ENCODE results near the gene COL26A1.

Gene COL26A1

DNA sequence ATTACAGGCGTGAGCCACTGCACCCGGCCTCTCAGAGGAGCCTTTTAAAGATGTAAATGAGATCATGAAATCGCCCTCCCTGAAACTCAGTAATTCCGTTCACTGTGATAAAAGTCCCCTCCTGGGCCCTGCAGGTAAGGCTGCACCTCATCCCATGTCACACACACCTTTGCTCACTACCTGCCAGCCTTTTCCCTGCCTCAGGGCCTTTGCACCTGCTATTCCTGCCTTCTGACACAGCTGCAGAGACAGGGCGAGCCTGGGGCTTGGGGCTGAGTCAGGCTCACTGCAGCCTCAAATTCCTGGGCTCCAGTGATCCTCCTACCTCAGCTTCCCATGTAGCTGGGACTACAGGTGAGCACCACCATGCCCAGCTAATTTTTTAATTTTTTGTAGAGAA is 147.6 kb downstream of the COL26A1 start:
- H3K27me3 ChIP-seq (ENCODE audit: control insufficient read depth in 3 of 3, insufficient read depth in 3 of 3, low read depth in 1 of 3, low read length in 3 of 3): no peaks in the 10 kb centered on the region
- no peak overlapping the region for H3K9ac ChIP-seq (ENCODE audit: low read depth, low read length, poor library complexity)
- H2AK5ac ChIP-seq (ENCODE audit: low read depth, low read length): no peak overlapping the region

DNA sequence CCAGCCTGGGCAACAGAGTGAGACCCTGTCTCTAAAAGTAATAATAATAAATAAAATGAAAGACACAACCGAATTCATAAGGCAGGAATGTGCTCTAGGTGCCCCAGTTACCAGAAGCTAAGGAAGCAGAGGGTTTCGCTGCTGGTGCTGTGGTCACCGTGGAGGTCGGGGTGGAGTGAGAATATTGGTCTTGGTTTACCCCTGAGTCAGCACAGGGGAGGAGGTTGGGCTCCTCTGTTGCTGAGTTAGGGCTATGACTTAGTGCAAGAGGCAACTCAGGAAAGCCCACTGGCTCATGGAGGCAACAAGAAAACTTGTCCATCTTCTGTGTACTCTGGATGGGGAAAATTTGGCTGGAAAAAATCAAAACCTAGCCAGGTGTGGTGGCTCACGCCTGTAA is 149.3 kb downstream of the COL26A1 start:
- Histone ChIP-seq H3K27ac (replicated peaks; ENCODE audit: low read length) (no peak overlapping the region), H3K4ac (ENCODE audit: low read length) (no peak overlapping the region), H3K36me3 (replicated peaks in 1 of 2; ENCODE audit: control insufficient read depth in 2 of 2, insufficient read depth in 2 of 2, low read length in 2 of 2) (peaks cover 0 to 2% of the 10 kb centered on the region in 2 donors), H3K4me2 (ENCODE audit: insufficient read depth, low read length, poor library complexity, severe bottlenecking) (no peak overlapping the region), H3K9ac (ENCODE audit: low read depth, low read length, poor library complexity) (no peak overlapping the region), H3K18ac (ENCODE audit: low read length) (no peak overlapping the region), H3K79me1 (ENCODE audit: low read depth, low read length) (peaks cover 5% of the 10 kb centered on the region), H2BK5ac (ENCODE audit: low read length) (no peak overlapping the region), H3K27me3 (ENCODE audit: control insufficient read depth in 3 of 3, insufficient read depth in 3 of 3, low read depth in 1 of 3, low read length in 3 of 3) (no peaks in the 10 kb centered on the region), H3K4me3 (ENCODE audit: low read length in 2 of 2) (no peak overlapping the region), H4K91ac (ENCODE audit: low read depth, low read length, poor library complexity) (no peak overlapping the region), H2AFZ (ENCODE audit: low read length) (no peak overlapping the region), H3K4me1 (ENCODE audit: control insufficient read depth in 2 of 2, insufficient read depth in 1 of 2, low read depth in 1 of 2, low read length in 2 of 2) (peaks cover 3 to 5% of the 10 kb centered on the region in 2 donors), H3K14ac (ENCODE audit: low read length) (no peak overlapping the region), H3K23ac (ENCODE audit: low read depth, low read length, poor library complexity) (no peak overlapping the region), H4K8ac (ENCODE audit: low read depth, low read length) (no peak overlapping the region), H2BK15ac (ENCODE audit: low read length) (no peak overlapping the region), H2BK120ac (ENCODE audit: low read depth, low read length) (no peak overlapping the region), H2BK12ac (ENCODE audit: low read length) (no peak overlapping the region), H3K9me3 (replicated peaks in 1 of 2; ENCODE audit: control insufficient read depth in 2 of 2, insufficient read depth in 1 of 2, low read depth in 1 of 2, low read length in 2 of 2) (peaks cover 0 to 2% of the 10 kb centered on the region in 2 donors), H2AK5ac (ENCODE audit: low read depth, low read length) (no peak overlapping the region)
- DNase-seq (ENCODE audit: low spot score): no peak
- no CpG with 5 or more reads among the region's 5 CpGs for WGBS, 2 donors (ENCODE audit: extremely low coverage in 2 of 2, insufficient read length in 2 of 2, insufficient replicate concordance in 1 of 2)

More for the DNA sequence above, 147.6 kb downstream of the COL26A1 start:
- Histone ChIP-seq H4K8ac (ENCODE audit: low read depth, low read length) (no peak overlapping the region), H2BK15ac (ENCODE audit: low read length) (no peak overlapping the region), H3K79me1 (ENCODE audit: low read depth, low read length) (peaks cover 5% of the 10 kb centered on the region), H3K23ac (ENCODE audit: low read depth, low read length, poor library complexity) (no peak overlapping the region), H3K4me2 (ENCODE audit: insufficient read depth, low read length, poor library complexity, severe bottlenecking) (no peak overlapping the region), H4K91ac (ENCODE audit: low read depth, low read length, poor library complexity) (no peak overlapping the region), H2BK120ac (ENCODE audit: low read depth, low read length) (no peak overlapping the region), H3K36me3 (replicated peaks in 1 of 2; ENCODE audit: control insufficient read depth in 2 of 2, insufficient read depth in 2 of 2, low read length in 2 of 2) (peaks cover 0 to 4% of the 10 kb centered on the region in 2 donors), H3K27ac (replicated peaks; ENCODE audit: low read length) (no peak overlapping the region), H3K4me1 (ENCODE audit: control insufficient read depth in 2 of 2, insufficient read depth in 1 of 2, low read depth in 1 of 2, low read length in 2 of 2) (no peaks in the 10 kb centered on the region), H2BK5ac (ENCODE audit: low read length) (no peak overlapping the region), H3K14ac (ENCODE audit: low read length) (no peak overlapping the region), H2AFZ (ENCODE audit: low read length) (no peak overlapping the region), H3K4me3 (ENCODE audit: low read length in 2 of 2) (no peak overlapping the region), H2BK12ac (ENCODE audit: low read length) (no peak overlapping the region), H3K4ac (ENCODE audit: low read length) (no peak overlapping the region), H3K18ac (ENCODE audit: low read length) (no peak overlapping the region), H3K9me3 (replicated peaks in 1 of 2; ENCODE audit: control insufficient read depth in 2 of 2, insufficient read depth in 1 of 2, low read depth in 1 of 2, low read length in 2 of 2) (peaks cover 0 to 2% of the 10 kb centered on the region in 2 donors)
- WGBS, 2 donors (ENCODE audit: extremely low coverage in 2 of 2, insufficient read length in 2 of 2, insufficient replicate concordance in 1 of 2): no CpG with 5 or more reads among the region's 5 CpGs
- no peak for DNase-seq (ENCODE audit: low spot score)

DNA sequence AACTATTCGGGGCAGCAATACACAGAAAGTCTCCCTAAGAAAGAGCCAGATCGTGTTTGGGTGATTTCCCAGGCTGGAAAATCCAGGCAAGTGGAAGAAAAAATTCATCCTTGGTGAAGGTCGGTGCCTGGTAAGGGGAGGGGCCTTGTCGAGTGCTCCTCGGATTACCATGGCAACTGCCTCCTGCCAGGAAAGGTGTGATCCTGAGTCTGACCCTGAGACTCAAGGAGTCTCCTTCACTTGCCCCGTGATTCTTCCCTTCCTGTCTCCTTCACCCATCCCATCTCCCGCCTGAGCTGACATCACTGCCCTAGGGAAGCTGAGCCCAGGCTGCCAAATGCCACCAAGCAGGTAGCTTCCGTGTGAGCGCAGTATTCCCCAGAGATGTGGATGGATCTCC is 154.2 kb downstream of the COL26A1 start:
- Histone ChIP-seq H2AK5ac (ENCODE audit: low read depth, low read length) (no peak overlapping the region), H3K79me1 (ENCODE audit: low read depth, low read length) (no peaks in the 10 kb centered on the region), H3K23ac (ENCODE audit: low read depth, low read length, poor library complexity) (peak overlapping the region; percentile 69), H2BK12ac (ENCODE audit: low read length) (no peak overlapping the region), H2BK15ac (ENCODE audit: low read length) (no peak overlapping the region), H2BK5ac (ENCODE audit: low read length) (no peak overlapping the region), H2AFZ (ENCODE audit: low read length) (no peak overlapping the region), H3K27me3 (ENCODE audit: control insufficient read depth in 3 of 3, insufficient read depth in 3 of 3, low read depth in 1 of 3, low read length in 3 of 3) (no peaks in the 10 kb centered on the region), H3K36me3 (replicated peaks in 1 of 2; ENCODE audit: control insufficient read depth in 2 of 2, insufficient read depth in 2 of 2, low read length in 2 of 2) (peaks cover 0 to 4% of the 10 kb centered on the region in 2 donors), H3K27ac (replicated peaks; ENCODE audit: low read length) (no peak overlapping the region), H3K4ac (ENCODE audit: low read length) (no peak overlapping the region), H3K9me3 (replicated peaks in 1 of 2; ENCODE audit: control insufficient read depth in 2 of 2, insufficient read depth in 1 of 2, low read depth in 1 of 2, low read length in 2 of 2) (no peaks in the 10 kb centered on the region), H3K4me2 (ENCODE audit: insufficient read depth, low read length, poor library complexity, severe bottlenecking) (no peak overlapping the region), H3K4me1 (ENCODE audit: control insufficient read depth in 2 of 2, insufficient read depth in 1 of 2, low read depth in 1 of 2, low read length in 2 of 2) (peaks cover 4 to 5% of the 10 kb centered on the region in 2 donors), H3K9ac (ENCODE audit: low read depth, low read length, poor library complexity) (no peak overlapping the region), H4K91ac (ENCODE audit: low read depth, low read length, poor library complexity) (no peak overlapping the region), H3K14ac (ENCODE audit: low read length) (no peak overlapping the region), H4K8ac (ENCODE audit: low read depth, low read length) (no peak overlapping the region), H3K18ac (ENCODE audit: low read length) (peak overlapping the region; percentile 46), H2BK120ac (ENCODE audit: low read depth, low read length) (no peak overlapping the region), H3K4me3 (ENCODE audit: low read length in 2 of 2) (no peak overlapping the region)
- no peak for DNase-seq (ENCODE audit: low spot score)
- WGBS, 2 donors (ENCODE audit: extremely low coverage in 2 of 2, insufficient read length in 2 of 2, insufficient replicate concordance in 1 of 2): no CpG with 5 or more reads among the region's 9 CpGs

DNA sequence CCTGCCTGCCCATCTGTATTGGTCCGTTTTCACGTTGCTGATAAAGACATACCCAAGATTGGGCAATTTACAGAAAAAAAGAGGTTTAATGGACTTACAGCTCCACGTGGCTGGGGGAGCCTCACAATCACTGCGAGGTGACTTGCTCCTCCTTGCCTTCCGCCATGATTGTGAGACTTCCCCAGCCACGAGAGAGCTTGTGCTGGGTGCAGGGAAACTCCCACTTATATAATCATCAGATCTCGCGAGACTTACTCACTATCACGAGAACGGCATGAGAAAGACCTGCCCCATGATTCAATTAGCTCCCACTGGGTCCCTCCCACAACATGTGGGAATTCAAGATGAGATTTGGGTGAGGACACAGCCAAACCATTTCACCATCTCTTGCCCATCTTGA is 154.6 kb downstream of the COL26A1 start:
- H2BK120ac ChIP-seq (ENCODE audit: low read depth, low read length): no peak overlapping the region
- no peak overlapping the region for H3K14ac ChIP-seq (ENCODE audit: low read length)
- no peak overlapping the region for H2BK5ac ChIP-seq (ENCODE audit: low read length)
- no peaks in the 10 kb centered on the region for H3K79me1 ChIP-seq (ENCODE audit: low read depth, low read length)
- no peaks in the 10 kb centered on the region for H3K9me3 ChIP-seq (replicated peaks in 1 of 2; ENCODE audit: control insufficient read depth in 2 of 2, insufficient read depth in 1 of 2, low read depth in 1 of 2, low read length in 2 of 2)
- no CpG with 5 or more reads among the region's 10 CpGs for WGBS, 2 donors (ENCODE audit: extremely low coverage in 2 of 2, insufficient read length in 2 of 2, insufficient replicate concordance in 1 of 2)
- H3K36me3 ChIP-seq (replicated peaks in 1 of 2; ENCODE audit: control insufficient read depth in 2 of 2, insufficient read depth in 2 of 2, low read length in 2 of 2): peaks cover 0 to 4% of the 10 kb centered on the region in 2 donors
- no peak overlapping the region for H3K27ac ChIP-seq (replicated peaks; ENCODE audit: low read length)
- no peak overlapping the region for H3K4me2 ChIP-seq (ENCODE audit: insufficient read depth, low read length, poor library complexity, severe bottlenecking)
- H2BK12ac ChIP-seq (ENCODE audit: low read length): no peak overlapping the region
- H2AFZ ChIP-seq (ENCODE audit: low read length): no peak overlapping the region
- H3K4me1 ChIP-seq (ENCODE audit: control insufficient read depth in 2 of 2, insufficient read depth in 1 of 2, low read depth in 1 of 2, low read length in 2 of 2): peaks cover 4 to 5% of the 10 kb centered on the region in 2 donors
- H3K4me3 ChIP-seq (ENCODE audit: low read length in 2 of 2): no peak overlapping the region
- no peak overlapping the region for H4K8ac ChIP-seq (ENCODE audit: low read depth, low read length)
- H4K91ac ChIP-seq (ENCODE audit: low read depth, low read length, poor library complexity): no peak overlapping the region
- H3K9ac ChIP-seq (ENCODE audit: low read depth, low read length, poor library complexity): no peak overlapping the region
- no peak for DNase-seq (ENCODE audit: low spot score)
- no peak overlapping the region for H2AK5ac ChIP-seq (ENCODE audit: low read depth, low read length)
- no peak overlapping the region for H2BK15ac ChIP-seq (ENCODE audit: low read length)
- no peak overlapping the region for H3K4ac ChIP-seq (ENCODE audit: low read length)
- no peaks in the 10 kb centered on the region for H3K27me3 ChIP-seq (ENCODE audit: control insufficient read depth in 3 of 3, insufficient read depth in 3 of 3, low read depth in 1 of 3, low read length in 3 of 3)
- H3K18ac ChIP-seq (ENCODE audit: low read length): no peak overlapping the region
- peak overlapping the region; percentile 69 for H3K23ac ChIP-seq (ENCODE audit: low read depth, low read length, poor library complexity)

Measured in neuronal stem cell (in vitro differentiated cells).